GM23248 (cell line): ENCODE data around the gene CLSTN2. TPM values are rescaled to one million over a fixed set of nuclear protein-coding genes. Genes with fewer than 3 reads are reported as not detected.

Experiments
- DNase-seq: peaks from one replicate; pipeline ENCODE4 v3.0.0-alpha.2; 2015
- H2AFZ ChIP-seq: fragments of 200-600 bp; sonication (generic); 2 replicates; pipeline ENCODE4 v1.6.1; 2016; ENCODE audit warnings: antibody characterized with exemption
- H3F3A ChIP-seq: fragments of 200-600 bp; sonication (generic); 2 replicates; pipeline ENCODE4 v1.6.1; 2016; ENCODE audit warnings: mild to moderate bottlenecking, antibody characterized with exemption, mixed run types; ENCODE audit not compliant: insufficient read depth
- H3K27ac ChIP-seq: fragments of 200-600 bp; sonication (generic); 2 replicates; pipeline ENCODE4 v1.5.1; 2016; ENCODE audit warnings: mild to moderate bottlenecking
- H3K27me3 ChIP-seq: fragments of 200-600 bp; sonication (generic); replicated peaks from 2 replicates; pipeline ENCODE4 v1.6.1; 2016; ENCODE audit warnings: mild to moderate bottlenecking; ENCODE audit not compliant: insufficient read depth
- H3K36me3 ChIP-seq: fragments of 200-600 bp; sonication (generic); 2 replicates; pipeline ENCODE4 v1.6.1; 2016; ENCODE audit warnings: low read depth, mild to moderate bottlenecking
- H3K4me1 ChIP-seq: fragments of 200-600 bp; sonication (generic); 2 replicates; pipeline ENCODE4 v1.6.1; 2016; ENCODE audit warnings: mild to moderate bottlenecking; ENCODE audit not compliant: insufficient read depth
- H3K4me2 ChIP-seq: fragments of 200-600 bp; sonication (generic); one replicate; pipeline ENCODE4 v1.6.1; 2016; ENCODE audit warnings: mild to moderate bottlenecking; ENCODE audit not compliant: unreplicated experiment
- H3K4me3 ChIP-seq: fragments of 200-600 bp; sonication (generic); 2 replicates; pipeline ENCODE4 v1.5.1; 2016; ENCODE audit warnings: mild to moderate bottlenecking
- H3K79me2 ChIP-seq: fragments of 200-600 bp; sonication (generic); 2 replicates; pipeline ENCODE4 v1.6.1; 2016; ENCODE audit warnings: mild to moderate bottlenecking; ENCODE audit not compliant: insufficient read depth
- H3K9ac ChIP-seq: fragments of 200-600 bp; sonication (generic); 2 replicates; pipeline ENCODE4 v1.6.1; 2016; ENCODE audit warnings: mild to moderate bottlenecking
- H3K9me2 ChIP-seq: fragments of 200-600 bp; sonication (generic); 2 replicates; pipeline ENCODE4 v1.6.1; 2016; ENCODE audit warnings: mixed run types, mild to moderate bottlenecking, moderate library complexity; ENCODE audit not compliant: insufficient read depth
- H3K9me3 ChIP-seq: fragments of 200-600 bp; sonication (generic); one replicate; pipeline ENCODE4 v1.6.1; 2017; ENCODE audit warnings: low read depth
- H4K20me1 ChIP-seq: fragments of 200-600 bp; sonication (generic); 2 replicates; pipeline ENCODE4 v1.6.0; 2016; ENCODE audit not compliant: insufficient read depth
- EZH2 ChIP-seq: fragments of 200-600 bp; sonication (generic); IDR thresholded peaks from 2 replicates; pipeline ENCODE4 v1.6.1; 2018; ENCODE audit warnings: antibody characterized with exemption, mild to moderate bottlenecking; ENCODE audit not compliant: insufficient read depth, poor library complexity, severe bottlenecking
- EZH2phosphoT487 ChIP-seq: fragments of 200-600 bp; sonication (generic); IDR thresholded peaks from 2 replicates; pipeline ENCODE4 v1.6.1; 2018; ENCODE audit warnings: antibody characterized with exemption, moderate library complexity, mild to moderate bottlenecking, low read depth; ENCODE audit not compliant: insufficient read depth
- WGBS, 2 experiments: methylation state at CpG; one replicate each; pipeline ENCODE4 v1.1.6; 2015 to 2017; ENCODE audit warnings: low lambda C conversion rate in 2 of 2, low coverage in 1 of 2; ENCODE audit errors: missing lambda C conversion rate in 2 of 2; 5-methylcytosine and 5-hydroxymethylcytosine counted together
- in situ Hi-C: fragments of 300-500 bp; cut with MboI; formaldehyde crosslinking; loops from 2 replicates; pipeline ENCODE4 v1.15.0; 2020
- polyA plus RNA-seq: library from polyadenylated mRNA; unstranded; fragments of >200 nt; fragmentation: Nextera tagmentation; extraction: Ambion mirVana; gene quantifications from 2 replicates; pipeline ENCODE4 v1.2.1, GENCODE V29; 2016
- total RNA-seq: library from RNA; depleted of rRNA; stranded (reverse); fragments of >200 nt; shearing (Covaris generic); gene quantifications from 2 replicates; pipeline ENCODE4 v1.2.3, GENCODE V29; 2014

The CLSTN2 gene
- total and polyA plus RNA-seq, 2 experiments from 2014 or later = not detected

- no peak for DNase-seq
- Histone ChIP-seq H3K9me3 (no peaks in the 10 kb centered on the region), H3K4me3 (no peak overlapping the region), H3K36me3 (no peaks in the 10 kb centered on the region), H3K9ac (no peak overlapping the region), H3K4me1 (no peaks in the 10 kb centered on the region), H3K27me3 (peaks cover 15% of the 10 kb centered on the region; the same call in 1 of the 2 replicates), H4K20me1 (no peaks in the 10 kb centered on the region), H2AFZ (no peak overlapping the region), H3K4me2 (no peak overlapping the region), H3K79me2 (no peaks in the 10 kb centered on the region), H3F3A (no peaks in the 10 kb centered on the region), H3K9me2 (no peaks in the 10 kb centered on the region), H3K27ac (no peak overlapping the region)
- in situ Hi-C loops = no loop called here
- 39 to 41% methylated on average over 3 of the region's 3 CpGs for WGBS, 2 experiments
- TF ChIP-seq EZH2 (no peak), EZH2phosphoT487 (no peak)
These were observed 314.2 kb downstream of the CLSTN2 start for GRCh38 chr3:140249188-140249587.

GRCh38 chr3:140250010-140250855, 315.2 kb downstream of the CLSTN2 start:
- H3K27me3 ChIP-seq = peaks cover 15% of the 10 kb centered on the region; the same call in 1 of the 2 replicates
- no peaks in the 10 kb centered on the region for H3F3A ChIP-seq
- H3K4me1 ChIP-seq = no peaks in the 10 kb centered on the region
- no peak for TF ChIP-seq EZH2
- TF ChIP-seq EZH2phosphoT487 = no peak
- no peaks in the 10 kb centered on the region for H3K36me3 ChIP-seq
- no peaks in the 10 kb centered on the region for H4K20me1 ChIP-seq
- in situ Hi-C loops = no loop called here
- DNase-seq = no peak
- H3K4me2 ChIP-seq = no peak overlapping the region
- no peaks in the 10 kb centered on the region for H3K9me2 ChIP-seq
- H3K79me2 ChIP-seq = no peaks in the 10 kb centered on the region
- H3K9me3 ChIP-seq = no peaks in the 10 kb centered on the region
- no peak overlapping the region for H2AFZ ChIP-seq
- no peak overlapping the region for H3K9ac ChIP-seq
- H3K4me3 ChIP-seq = no peak overlapping the region
- WGBS, 2 experiments = 13 to 16% methylated on average over 7 of the region's 7 CpGs
- no peak overlapping the region for H3K27ac ChIP-seq

GRCh38 chr3:140250945-140251344, 316.0 kb downstream of the CLSTN2 start:
- no peak for DNase-seq
- no peaks in the 10 kb centered on the region for H3K4me1 ChIP-seq
- peaks cover 15% of the 10 kb centered on the region; the same call in 1 of the 2 replicates for H3K27me3 ChIP-seq
- in situ Hi-C loops = no loop called here
- 4 to 10% methylated on average over 4 of the region's 4 CpGs for WGBS, 2 experiments
- no peak overlapping the region for H3K27ac ChIP-seq
- no peaks in the 10 kb centered on the region for H3F3A ChIP-seq
- no peak overlapping the region for H3K9ac ChIP-seq
- H3K4me2 ChIP-seq = no peak overlapping the region
- H3K36me3 ChIP-seq = no peaks in the 10 kb centered on the region
- no peak overlapping the region for H3K4me3 ChIP-seq
- no peaks in the 10 kb centered on the region for H3K9me3 ChIP-seq
- H2AFZ ChIP-seq = no peak overlapping the region
- TF ChIP-seq EZH2 (no peak), EZH2phosphoT487 (no peak)
- no peaks in the 10 kb centered on the region for H3K79me2 ChIP-seq
- no peaks in the 10 kb centered on the region for H3K9me2 ChIP-seq
- no peaks in the 10 kb centered on the region for H4K20me1 ChIP-seq

- in situ Hi-C loops = no loop called here
- Histone ChIP-seq H4K20me1 (no peaks in the 10 kb centered on the region), H3K36me3 (no peaks in the 10 kb centered on the region), H3K79me2 (no peaks in the 10 kb centered on the region), H3K27me3 (peaks cover 15% of the 10 kb centered on the region; the same call in 1 of the 2 replicates), H3F3A (no peaks in the 10 kb centered on the region), H3K9me2 (no peaks in the 10 kb centered on the region), H2AFZ (no peak overlapping the region), H3K4me1 (no peaks in the 10 kb centered on the region), H3K27ac (no peak overlapping the region), H3K9ac (no peak overlapping the region), H3K4me2 (no peak overlapping the region), H3K9me3 (no peaks in the 10 kb centered on the region), H3K4me3 (no peak overlapping the region)
- TF ChIP-seq EZH2 (no peak), EZH2phosphoT487 (no peak)
- DNase-seq = no peak
- 52 to 54% methylated on average over 2 of the region's 2 CpGs for WGBS, 2 experiments
These were observed 316.7 kb downstream of the CLSTN2 start for GRCh38 chr3:140251678-140252077.
